Measurements from ENCODE around the gene CACNA1B. TPM values are rescaled to one million over a fixed set of nuclear protein-coding genes. Genes with fewer than 3 reads are reported as not detected.

The CACNA1B gene
- total RNA-seq, 1 experiment from 2014 or later = not detected

DNA sequence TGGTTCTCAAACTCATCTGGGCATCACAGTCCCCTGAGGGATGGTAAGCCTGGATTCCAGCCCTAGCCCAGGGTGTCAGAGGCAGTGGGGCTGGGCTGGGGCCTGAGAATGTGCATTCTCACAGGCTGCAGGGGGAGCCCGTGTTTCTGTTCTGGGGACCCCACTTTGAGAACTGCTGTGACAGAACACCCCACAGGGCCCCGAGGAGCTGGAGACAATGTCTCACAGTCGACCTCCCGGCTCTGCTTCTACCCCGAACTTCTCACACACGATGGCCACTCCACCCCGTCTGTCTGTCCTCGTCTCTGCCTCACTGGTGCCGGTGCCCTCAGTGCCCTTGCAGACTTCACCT is 130.0 kb downstream of the CACNA1B start:
- Mint-ChIP-seq H3K4me3 (ENCODE audit: low read depth, unreplicated experiment) (no peak overlapping the region), H3K36me3 (ENCODE audit: insufficient read depth, unreplicated experiment) (peaks cover 5% of the 10 kb centered on the region), H3K9me3 (ENCODE audit: low read depth, unreplicated experiment) (no peaks in the 10 kb centered on the region), H3K4me1 (ENCODE audit: low read depth, unreplicated experiment) (no peaks in the 10 kb centered on the region), H3K27me3 (ENCODE audit: unreplicated experiment) (peaks cover 85% of the 10 kb centered on the region), H3K27ac (ENCODE audit: unreplicated experiment) (no peak overlapping the region)
- BruUV-seq (replicated peaks) = no TSS peak
- TF ChIP-seq, protein P1, sequence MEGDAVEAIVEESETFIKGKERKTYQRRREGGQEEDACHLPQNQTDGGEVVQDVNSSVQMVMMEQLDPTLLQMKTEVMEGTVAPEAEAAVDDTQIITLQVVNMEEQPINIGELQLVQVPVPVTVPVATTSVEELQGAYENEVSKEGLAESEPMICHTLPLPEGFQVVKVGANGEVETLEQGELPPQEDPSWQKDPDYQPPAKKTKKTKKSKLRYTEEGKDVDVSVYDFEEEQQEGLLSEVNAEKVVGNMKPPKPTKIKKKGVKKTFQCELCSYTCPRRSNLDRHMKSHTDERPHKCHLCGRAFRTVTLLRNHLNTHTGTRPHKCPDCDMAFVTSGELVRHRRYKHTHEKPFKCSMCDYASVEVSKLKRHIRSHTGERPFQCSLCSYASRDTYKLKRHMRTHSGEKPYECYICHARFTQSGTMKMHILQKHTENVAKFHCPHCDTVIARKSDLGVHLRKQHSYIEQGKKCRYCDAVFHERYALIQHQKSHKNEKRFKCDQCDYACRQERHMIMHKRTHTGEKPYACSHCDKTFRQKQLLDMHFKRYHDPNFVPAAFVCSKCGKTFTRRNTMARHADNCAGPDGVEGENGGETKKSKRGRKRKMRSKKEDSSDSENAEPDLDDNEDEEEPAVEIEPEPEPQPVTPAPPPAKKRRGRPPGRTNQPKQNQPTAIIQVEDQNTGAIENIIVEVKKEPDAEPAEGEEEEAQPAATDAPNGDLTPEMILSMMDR (IDR thresholded peaks at IDR 0.05; ENCODE audit: unreplicated experiment) = no peak
- intact Hi-C loops (cut with micrococcal nuclease; ENCODE audit: unreplicated experiment) = no loop called here
- DNase-seq = no peak
- CTCF ChIA-PET = no interaction called here

DNA sequence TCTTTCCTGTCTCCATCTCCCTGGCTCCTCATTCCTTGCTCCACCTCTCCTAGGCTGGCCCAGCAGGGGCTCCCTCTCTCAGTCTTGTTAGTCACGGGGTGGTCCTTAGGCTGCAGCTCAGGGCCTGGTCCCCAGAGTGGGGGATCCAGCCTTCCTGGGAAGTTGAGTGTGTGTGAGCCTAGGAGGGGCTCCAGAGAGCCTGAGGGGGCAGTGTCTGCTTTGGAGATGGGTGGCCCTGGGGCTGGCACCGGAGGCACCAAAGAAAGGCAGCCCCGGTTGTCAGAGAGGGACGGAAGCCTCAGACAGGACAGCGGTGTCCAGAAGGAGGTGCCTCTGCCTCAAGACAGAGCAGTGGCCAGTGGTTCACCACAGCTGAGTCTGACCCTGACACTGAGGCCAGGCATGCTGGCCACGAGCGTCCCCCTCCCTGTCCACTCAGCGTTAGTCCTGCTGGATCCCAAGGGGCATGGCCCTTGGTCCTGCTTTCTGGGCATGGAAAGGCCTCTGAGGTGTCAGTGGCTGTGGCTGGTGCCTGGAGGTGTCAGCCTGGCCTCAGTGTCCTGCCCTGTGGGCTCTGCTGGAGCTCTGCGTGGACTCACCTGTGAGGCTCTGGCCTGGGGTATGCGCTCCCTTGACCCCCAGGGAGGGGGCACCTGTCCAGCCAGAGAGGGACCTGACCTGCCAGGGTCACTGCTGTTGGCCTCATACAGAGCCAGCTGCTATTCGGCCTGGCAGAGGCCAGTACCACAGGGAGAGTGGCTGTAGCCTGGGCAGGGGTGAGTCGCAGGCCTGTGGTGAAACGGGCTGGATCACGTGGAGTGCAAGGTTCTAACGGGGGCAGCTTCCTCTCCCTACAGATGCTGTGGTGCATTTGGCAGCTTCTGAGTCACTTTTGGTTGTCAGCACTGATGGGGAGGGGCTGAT is 130.6 kb downstream of the CACNA1B start:
- TF ChIP-seq, protein P1 (IDR thresholded peaks at IDR 0.05; ENCODE audit: unreplicated experiment) = no peak
- Mint-ChIP-seq H3K27ac (ENCODE audit: unreplicated experiment) (no peak overlapping the region), H3K4me1 (ENCODE audit: low read depth, unreplicated experiment) (no peaks in the 10 kb centered on the region), H3K4me3 (ENCODE audit: low read depth, unreplicated experiment) (no peak overlapping the region), H3K27me3 (ENCODE audit: unreplicated experiment) (peaks cover 91% of the 10 kb centered on the region), H3K9me3 (ENCODE audit: low read depth, unreplicated experiment) (no peaks in the 10 kb centered on the region), H3K36me3 (ENCODE audit: insufficient read depth, unreplicated experiment) (peaks cover 5% of the 10 kb centered on the region)
- BruUV-seq (replicated peaks) = no TSS peak
- no peak for DNase-seq
- CTCF ChIA-PET = no interaction called here
- intact Hi-C loops (cut with micrococcal nuclease; ENCODE audit: unreplicated experiment) = no loop called here

DNA sequence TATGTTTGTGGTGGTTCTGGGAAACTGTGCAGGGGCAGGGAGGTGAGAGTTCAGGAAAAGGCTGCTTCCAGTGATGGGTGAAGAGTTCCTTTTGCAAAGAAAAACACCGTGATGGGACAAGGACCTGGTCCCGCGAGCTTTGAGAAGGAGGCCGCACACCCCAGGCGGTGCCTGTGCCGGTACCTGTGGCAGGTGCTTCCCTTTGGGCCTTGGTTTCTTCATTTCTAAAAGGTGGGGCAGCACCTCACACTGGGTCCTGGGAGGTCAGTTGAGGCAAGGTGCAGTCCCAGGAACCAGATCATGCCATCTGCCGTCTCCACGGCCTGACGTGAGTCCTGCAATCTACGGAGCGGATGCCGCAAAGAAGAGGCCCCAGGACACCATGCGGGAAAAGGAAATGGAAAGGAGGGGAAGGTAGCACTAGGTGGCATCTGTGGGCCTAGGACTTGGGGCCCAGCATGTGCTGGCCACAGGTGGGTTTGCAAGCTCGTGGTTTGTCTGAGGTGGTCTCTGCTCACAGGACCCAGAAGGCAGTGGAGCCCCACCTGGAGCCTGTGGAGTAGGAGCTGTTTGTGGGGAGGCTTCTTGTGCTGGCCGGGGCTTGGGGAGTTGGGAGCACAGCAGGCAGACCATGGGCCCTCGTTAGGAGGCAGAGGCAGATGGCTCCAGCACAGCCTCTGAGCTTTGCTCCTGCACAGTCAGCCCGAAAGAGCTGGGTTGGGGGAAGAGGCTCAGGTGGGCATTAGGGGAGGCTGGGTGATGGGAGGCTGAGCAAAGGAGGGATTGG is 131.6 kb downstream of the CACNA1B start:
- Mint-ChIP-seq H3K4me1 (ENCODE audit: low read depth, unreplicated experiment) (no peaks in the 10 kb centered on the region), H3K36me3 (ENCODE audit: insufficient read depth, unreplicated experiment) (peaks cover 5% of the 10 kb centered on the region), H3K9me3 (ENCODE audit: low read depth, unreplicated experiment) (no peaks in the 10 kb centered on the region), H3K4me3 (ENCODE audit: low read depth, unreplicated experiment) (no peak overlapping the region), H3K27ac (ENCODE audit: unreplicated experiment) (no peak overlapping the region), H3K27me3 (ENCODE audit: unreplicated experiment) (peaks cover 83% of the 10 kb centered on the region)
- no TSS peak for BruUV-seq (replicated peaks)
- intact Hi-C loops (cut with micrococcal nuclease; ENCODE audit: unreplicated experiment) = no loop called here
- no peak for DNase-seq
- TF ChIP-seq, protein P1 (IDR thresholded peaks at IDR 0.05; ENCODE audit: unreplicated experiment) = no peak
- CTCF ChIA-PET = no interaction called here

DNA sequence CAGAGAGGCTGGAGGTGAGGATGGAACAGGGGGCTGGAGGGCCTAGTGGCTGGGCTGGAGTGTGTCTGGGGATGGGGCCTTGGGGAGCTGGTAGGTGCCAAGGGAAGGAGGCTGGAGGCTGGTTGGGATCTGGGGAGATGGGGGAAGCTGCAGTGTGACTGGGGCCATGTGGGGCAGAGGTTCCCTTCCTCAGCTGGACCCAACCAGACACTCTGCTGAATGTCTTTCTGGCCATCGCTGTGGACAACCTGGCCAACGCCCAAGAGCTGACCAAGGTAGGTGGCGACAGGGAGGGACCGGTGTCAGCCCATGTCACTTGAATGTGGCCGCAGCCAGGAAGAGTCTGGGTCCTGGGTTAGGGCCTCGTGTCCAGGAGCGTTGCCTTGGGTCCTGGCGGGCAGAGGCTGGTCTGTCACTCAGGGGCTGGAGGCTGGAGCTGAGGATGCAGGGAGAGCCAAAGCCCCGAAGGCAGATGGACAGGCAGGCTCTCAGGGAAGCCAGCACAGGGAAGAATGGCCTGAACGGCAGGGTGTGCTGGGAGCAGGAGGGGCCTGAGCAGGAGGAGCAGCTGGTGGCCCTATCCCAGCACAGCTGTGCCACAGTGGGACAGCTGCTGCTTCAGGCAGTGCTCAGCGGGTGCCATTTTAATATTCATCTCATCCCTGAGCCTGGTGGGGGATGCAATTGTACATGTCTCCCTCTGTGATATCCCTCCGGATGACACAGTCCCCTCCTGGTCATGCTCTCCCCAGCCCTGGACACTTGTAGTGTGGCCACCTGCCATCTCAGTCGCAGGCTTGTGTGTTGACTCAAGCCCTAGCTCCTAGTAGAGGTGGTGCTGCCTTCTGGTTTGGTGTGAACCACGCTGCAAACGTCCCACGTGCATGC is 132.5 kb downstream of the CACNA1B start:
- H3K27ac Mint-ChIP-seq (ENCODE audit: unreplicated experiment) = no peak overlapping the region
- H3K4me3 Mint-ChIP-seq (ENCODE audit: low read depth, unreplicated experiment) = no peak overlapping the region
- TF ChIP-seq, protein P1 (IDR thresholded peaks at IDR 0.05; ENCODE audit: unreplicated experiment) = no peak
- BruUV-seq (replicated peaks) = no TSS peak
- H3K9me3 Mint-ChIP-seq (ENCODE audit: low read depth, unreplicated experiment) = no peaks in the 10 kb centered on the region
- DNase-seq = no peak
- H3K27me3 Mint-ChIP-seq (ENCODE audit: unreplicated experiment) = peaks cover 77% of the 10 kb centered on the region
- intact Hi-C loops (cut with micrococcal nuclease; ENCODE audit: unreplicated experiment) = no loop called here
- peaks cover 5% of the 10 kb centered on the region for H3K36me3 Mint-ChIP-seq (ENCODE audit: insufficient read depth, unreplicated experiment)
- CTCF ChIA-PET = no interaction called here
- H3K4me1 Mint-ChIP-seq (ENCODE audit: low read depth, unreplicated experiment) = no peaks in the 10 kb centered on the region
